K562 (cell line): ENCODE data around the gene GLT1D1. TPM values are rescaled to one million over a fixed set of nuclear protein-coding genes. Genes with fewer than 3 reads are reported as not detected.

Experiments used
- ATAC-seq: fragments of 200-7000 bp; cut with Tn5 transposase; 3 replicates; pipeline ENCODE4 v1.9.1; 2020; ENCODE audit warnings: moderate library complexity
- BruUV-seq: library from RNA; stranded (reverse); fragments of 400-500 nt; replicated peaks from 2 replicates; lab custom pipeline; 2021; lab: Mats Ljungman, UMichigan
- CTCF ChIA-PET: fragments of 300-600 bp; formaldehyde crosslinking; extraction: SDS; loops from one replicate; lab custom pipeline; 2021; ENCODE audit warnings: low intra/inter-chr PET ratio; lab: Yijun Ruan, JAX
- POLR2A ChIA-PET: fragments of 300-600, 350-650 bp; sonication (Branson Sonifier 250); formaldehyde crosslinking; extraction: SDS; loops from one replicate; lab custom pipeline; 2021; ENCODE audit warnings: antibody characterized with exemption, inconsistent platforms; lab: Yijun Ruan, JAX
- DNase-seq, 4 experiments: peaks; one replicate each; pipeline versions ENCODE4 v3.0.0 to v3.0.0-alpha.2; 2011 to 2018; ENCODE audit warnings: low spot score in 3 of 4, mixed read lengths in 3 of 4; ENCODE audit errors: extremely low read depth in 1 of 4
- FAIRE-seq: peaks from 2 replicates; lab custom pipeline; 2011; peaks lifted over from hg19 to GRCh38; lab: Jason Lieb, UNC
- H2AFZ ChIP-seq: 2 replicates; pipeline ENCODE4 v1.6.0; 2011; ENCODE audit warnings: low read depth, low read length, control low read depth, inconsistent platforms
- H3K27ac ChIP-seq: fragments of 200-600 bp; 3 replicates; pipeline ENCODE4 v1.8.0; 2011; ENCODE audit warnings: low read depth, mild to moderate bottlenecking, control low read depth, inconsistent platforms, low read length, moderate library complexity, mixed read lengths; ENCODE audit errors: extremely low read depth
- H3K27me3 ChIP-seq, 2 experiments: fragments of 300-600 bp in 1 of 2; 2 replicates in 1 of 2; 3 replicates in 1 of 2; pipeline versions ENCODE4 v1.6.0 to v1.8.0; 2011; ENCODE audit warnings: inconsistent platforms in 2 of 2, low read length in 2 of 2, mild to moderate bottlenecking in 1 of 2, mixed read lengths in 1 of 2, moderate library complexity in 1 of 2; ENCODE audit not compliant: control insufficient read depth in 2 of 2, insufficient read depth in 2 of 2
- H3K36me3 ChIP-seq: fragments of 300-600 bp; 3 replicates; pipeline ENCODE4 v1.8.0; 2011; ENCODE audit warnings: mild to moderate bottlenecking, low read length, inconsistent platforms; ENCODE audit not compliant: control insufficient read depth, insufficient read depth
- H3K4me1 ChIP-seq, 2 experiments: fragments of 200-600 bp in 1 of 2; replicated peaks in 1 of 2; 2 replicates in 1 of 2; 3 replicates in 1 of 2; pipeline versions ENCODE4 v1.5.1 to v1.8.0; 2011; ENCODE audit warnings: inconsistent platforms in 2 of 2, low read length in 2 of 2, mild to moderate bottlenecking in 1 of 2, mixed read lengths in 1 of 2, moderate library complexity in 1 of 2; ENCODE audit not compliant: control insufficient read depth in 2 of 2, insufficient read depth in 2 of 2
- H3K4me2 ChIP-seq: 2 replicates; pipeline ENCODE4 v1.6.1; 2011; ENCODE audit warnings: low read length, control low read depth, inconsistent platforms, mixed read lengths; ENCODE audit not compliant: insufficient read depth
- H3K4me3 ChIP-seq: fragments of 200-600 bp; sonication (generic), shearing (Covaris generic); 2 replicates; pipeline ENCODE4 v1.5.1; 2016; ENCODE audit warnings: control low read depth, inconsistent platforms
- H3K79me2 ChIP-seq: fragments of 200-600 bp; 3 replicates; pipeline ENCODE4 v1.8.0; 2011; ENCODE audit warnings: low read length, inconsistent platforms; ENCODE audit not compliant: control insufficient read depth, insufficient read depth
- H3K9ac ChIP-seq, 2 experiments: 2 replicates each; pipeline versions ENCODE4 v1.6.0 to v1.6.1; 2011; ENCODE audit warnings: low read depth in 2 of 2, low read length in 2 of 2, control low read depth in 1 of 2, inconsistent platforms in 1 of 2, mild to moderate bottlenecking in 1 of 2, mixed read lengths in 1 of 2; ENCODE audit not compliant: insufficient read depth in 1 of 2
- H3K9me1 ChIP-seq: one replicate; pipeline ENCODE4 v1.6.0; 2011; ENCODE audit warnings: inconsistent platforms, mild to moderate bottlenecking, low read length, moderate library complexity; ENCODE audit not compliant: control insufficient read depth, insufficient read depth
- H3K9me3 ChIP-seq: replicated peaks from 2 replicates; pipeline ENCODE4 v1.5.1; 2011; ENCODE audit warnings: low read depth, low read length, inconsistent platforms; ENCODE audit not compliant: control insufficient read depth, insufficient read depth
- H4K20me1 ChIP-seq: replicated peaks from 2 replicates; pipeline ENCODE4 v1.6.1; 2011; ENCODE audit warnings: low read length, inconsistent platforms, mixed read lengths; ENCODE audit not compliant: control insufficient read depth, insufficient read depth
- ATF3 ChIP-seq, 2 experiments: fragments of 450-650 bp in 1 of 2; sonication (generic) in 1 of 2; formaldehyde crosslinking in 1 of 2; IDR thresholded peaks in 1 of 2; conservative IDR thresholded peaks in 1 of 2; 2 replicates each; pipeline versions ENCODE4 v1.6.1 to v1.8.1; 2016 to 2023; ENCODE audit warnings: mild to moderate bottlenecking in 2 of 2, moderate library complexity in 2 of 2, inconsistent platforms in 1 of 2, missing genetic modification reagents in 1 of 2
- BCL6 ChIP-seq: fragments of 250-450 bp; sonication (Bioruptor Pico); IDR thresholded peaks from 2 replicates; pipeline ENCODE4 v1.4.0; 2020
- GTF2F1 ChIP-seq: IDR thresholded peaks from 2 replicates; pipeline ENCODE4 v1.6.1; 2011; ENCODE audit warnings: low read depth, low read length, improper control_type of control experiment
- JUN ChIP-seq, 2 experiments: sonication (generic) in 1 of 2; formaldehyde crosslinking in 1 of 2; IDR thresholded peaks; 2 replicates each; pipeline versions ENCODE4 v1.6.1 to v1.8.0; 2012 to 2022; ENCODE audit warnings: borderline replicate concordance in 2 of 2, mild to moderate bottlenecking in 2 of 2, improper control_type of control experiment in 1 of 2, low read depth in 1 of 2, low read length in 1 of 2, missing genetic modification reagents in 1 of 2
- NFE2 ChIP-seq: IDR thresholded peaks from 2 replicates; pipeline ENCODE4 v1.6.1; 2014; ENCODE audit warnings: antibody characterized with exemption, low read depth
- NFE2L1 ChIP-seq: fragments of 450-650 bp; IDR thresholded peaks from 2 replicates; pipeline ENCODE4 v1.6.1; 2016; ENCODE audit warnings: missing genetic modification characterization, low read depth, mild to moderate bottlenecking, missing compliant biosample characterization, moderate library complexity, borderline replicate concordance
- WGBS: fragments of 100-300 bp; shearing (Covaris generic); methylation state at CpG from one replicate; pipeline ENCODE4 v1.1.6; 2016; ENCODE audit warnings: low coverage, mixed read lengths; ENCODE audit not compliant: insufficient coverage; ENCODE audit errors: missing lambda C conversion rate; 5-methylcytosine and 5-hydroxymethylcytosine counted together
- in situ Hi-C: fragments of 300-500 bp; cut with MboI; formaldehyde crosslinking; loops from 4 replicates; pipeline ENCODE4 v1.15.0; 2018; ENCODE audit warnings: inconsistent platforms, mixed read lengths
- intact Hi-C: fragments of 100-400 bp; cut with micrococcal nuclease; formaldehyde crosslinking; loops from 2 replicates; pipeline ENCODE4 v1.14.2; 2022
- polyA plus RNA-seq, 8 experiments: library from polyadenylated mRNA; depleted of rRNA in 4 of 8; stranded (reverse) in 5 of 8; unstranded in 3 of 8; fragments of >200 nt; fragmentation: Nextera tagmentation in 2 of 8; fragmentation: Illumina TruSeq in 1 of 8; extraction: Ambion mirVana in 2 of 8; extraction: Trizol in 1 of 8; gene quantifications; 2 replicates each; pipeline versions ENCODE4 v1.2.1 to v1.2.3, GENCODE V29; 2011 to 2014; ENCODE audit warnings: inconsistent platforms in 1 of 8, missing spikeins in 1 of 8
- total RNA-seq, 7 experiments: library from RNA; depleted of rRNA in 6 of 7; stranded (reverse); fragments of >200 nt in 6 of 7; fragmentation: Illumina TruSeq in 2 of 7; extraction: Trizol in 2 of 7; gene quantifications; 2 replicates each; pipeline versions ENCODE4 v1.2.1 to v1.2.3, GENCODE V29; 2011 to 2021; ENCODE audit warnings: low replicate concordance in 1 of 7

Gene GLT1D1
- total and polyA plus RNA-seq, 9 of the 15 experiments (the other 6 are each of a cell fraction or from before 2014, with no cell fraction given) = 0.04 TPM; not detected in 8

GRCh38 chr12:128817111-128818015 is 35.9 kb upstream of the GLT1D1 start:
- 34% methylated on average over 8 of the region's 8 CpGs for WGBS
- peaks cover 13% of the 10 kb centered on the region for H4K20me1 ChIP-seq
- H3K27me3 ChIP-seq = no peaks in the 10 kb centered on the region
- H3K4me2 ChIP-seq = peak overlapping the region; percentile 34; the same call in 1 of the 2 replicates
- peaks cover 12% of the 10 kb centered on the region in 2 experiments; a peak in 4 of 5 replicates for H3K4me1 ChIP-seq
- no peak overlapping the region for H2AFZ ChIP-seq
- no TSS peak for BruUV-seq
- intact Hi-C loops (no loop called here), in situ Hi-C loops (no loop called here)
- FAIRE-seq (peak; percentile 42), DNase-seq (peak in 1 of 4 experiments; percentile 17), ATAC-seq (peak; percentile 64)
- H3K36me3 ChIP-seq = peaks cover 53% of the 10 kb centered on the region; the same call in 2 of the 3 replicates
- peak overlapping the region in 1 of 2 experiments; percentile 32; a peak in 1 of 4 replicates for H3K9ac ChIP-seq
- TF ChIP-seq ATF3 (IDR thresholded peaks at IDR 0.05) = peak; percentile 66
- TF ChIP-seq ATF3 (CRISPR knock-in tag; conservative IDR thresholded peaks at IDR 0.05) = no peak
- no peak for TF ChIP-seq BCL6 (CRISPR knock-in tag)
- no peak for TF ChIP-seq GTF2F1
- TF ChIP-seq JUN (IDR thresholded peaks at IDR 0.05; ENCODE audit: borderline replicate concordance, low read depth, low read length) = 0 out of 2 replicates have a peak, but pooled peaks have one; percentile 32
- no peak for TF ChIP-seq JUN (CRISPR knock-in tag; IDR thresholded peaks at IDR 0.05; ENCODE audit: borderline replicate concordance)
- peak; percentile 63 for TF ChIP-seq NFE2
- no peak for TF ChIP-seq NFE2L1 (tag)
- POLR2A ChIA-PET = no interaction called here
- no peaks in the 10 kb centered on the region for H3K9me3 ChIP-seq
- CTCF ChIA-PET = no interaction called here
- no peak overlapping the region for H3K27ac ChIP-seq
- H3K79me2 ChIP-seq = peaks cover 88% of the 10 kb centered on the region
- no peak overlapping the region for H3K4me3 ChIP-seq
- peaks cover 3% of the 10 kb centered on the region for H3K9me1 ChIP-seq
